Endothelial cell of umbilical vein (primary cell): Measurements from ENCODE around the gene SFXN4.

Experiments used
- CTCF ChIP-seq, 2 donors: IDR thresholded peaks; 1 replicate in 1 of 2; 2 replicates in 1 of 2; pipeline ENCODE4 v1.5.1; 2011; ENCODE audit warnings: low read length in 2 of 2, mild to moderate bottlenecking in 2 of 2, moderate library complexity in 2 of 2, control low read depth in 1 of 2, inconsistent platforms in 1 of 2, low read depth in 1 of 2; ENCODE audit not compliant: insufficient read depth in 1 of 2; ENCODE audit errors: extremely low read depth in 1 of 2
- EZH2 ChIP-seq: IDR thresholded peaks from 2 replicates; pipeline ENCODE4 v1.6.1; 2012; ENCODE audit warnings: borderline replicate concordance, low read depth, mild to moderate bottlenecking, moderate library complexity, low read length, inconsistent platforms; ENCODE audit not compliant: severe bottlenecking
- GATA2 ChIP-seq: IDR thresholded peaks from 2 replicates; pipeline ENCODE4 v1.7.0; 2011; ENCODE audit warnings: low read depth, mild to moderate bottlenecking, moderate library complexity, mixed read lengths, low read length; ENCODE audit not compliant: insufficient read length, insufficient read depth
- POLR2A ChIP-seq: IDR thresholded peaks from 2 replicates; pipeline ENCODE4 v1.6.1; 2012; ENCODE audit warnings: low read depth, mild to moderate bottlenecking, control low read depth, low read length
- POLR2AphosphoS5 ChIP-seq: IDR thresholded peaks from 2 replicates; pipeline ENCODE4 v1.6.1; 2012; ENCODE audit warnings: low read depth, mild to moderate bottlenecking, control low read depth, low read length, moderate library complexity; ENCODE audit not compliant: insufficient read depth

- TF ChIP-seq CTCF (IDR thresholded peaks at IDR 0.05; ENCODE audit: extremely low read depth in 1 of 2, insufficient read depth in 1 of 2, low read depth in 1 of 2, low read length in 2 of 2) (no peak), EZH2 (no peak), POLR2A (no peak), POLR2AphosphoS5 (no peak), GATA2 (no peak)
These were observed 51.5 kb downstream of the SFXN4 start for GRCh38 chr10:119113751-119114732.
